Neutrophil (primary cell): ENCODE data around the gene PBRM1.

Experiments used
- H3K27ac ChIP-seq: fragments of 200-600 bp; sonication (generic); 2 replicates; pipeline ENCODE4 v1.5.1; 2016; ENCODE audit warnings: mild to moderate bottlenecking, moderate library complexity
- H3K27me3 ChIP-seq: fragments of 200-600 bp; sonication (generic); 2 replicates; pipeline ENCODE4 v1.6.0; 2016; ENCODE audit warnings: mild to moderate bottlenecking
- H3K36me3 ChIP-seq: fragments of 200-600 bp; sonication (generic); 2 replicates; pipeline ENCODE4 v1.5.1; 2017
- H3K4me1 ChIP-seq, 2 experiments: fragments of 200-600 bp in 1 of 2; sonication (generic) in 1 of 2; 1 replicate in 1 of 2; 2 replicates in 1 of 2; pipeline versions ENCODE4 v1.5.1 to v1.6.1; 2013 to 2016; ENCODE audit warnings: low read depth in 1 of 2, low read length in 1 of 2, mild to moderate bottlenecking in 1 of 2, moderate library complexity in 1 of 2; ENCODE audit not compliant: control insufficient read depth in 1 of 2, insufficient read depth in 1 of 2
- H3K4me3 ChIP-seq, 2 experiments: fragments of 200-600 bp in 1 of 2; sonication (generic) in 1 of 2; 1 replicate in 1 of 2; 2 replicates in 1 of 2; pipeline ENCODE4 v1.5.1; 2013 to 2016; ENCODE audit warnings: low read depth in 1 of 2, low read length in 1 of 2, mild to moderate bottlenecking in 1 of 2, moderate library complexity in 1 of 2
- H3K9me3 ChIP-seq: fragments of 200-600 bp; sonication (generic); 2 replicates; pipeline ENCODE4 v1.5.1; 2016
- TF ChIP-seq, protein P1 (sequence below): fragments of 200-600 bp; sonication (generic); IDR thresholded peaks from 2 replicates; pipeline ENCODE4 v1.5.1; 2016; ENCODE audit warnings: antibody characterized with exemption

PBRM1 gene

DNA sequence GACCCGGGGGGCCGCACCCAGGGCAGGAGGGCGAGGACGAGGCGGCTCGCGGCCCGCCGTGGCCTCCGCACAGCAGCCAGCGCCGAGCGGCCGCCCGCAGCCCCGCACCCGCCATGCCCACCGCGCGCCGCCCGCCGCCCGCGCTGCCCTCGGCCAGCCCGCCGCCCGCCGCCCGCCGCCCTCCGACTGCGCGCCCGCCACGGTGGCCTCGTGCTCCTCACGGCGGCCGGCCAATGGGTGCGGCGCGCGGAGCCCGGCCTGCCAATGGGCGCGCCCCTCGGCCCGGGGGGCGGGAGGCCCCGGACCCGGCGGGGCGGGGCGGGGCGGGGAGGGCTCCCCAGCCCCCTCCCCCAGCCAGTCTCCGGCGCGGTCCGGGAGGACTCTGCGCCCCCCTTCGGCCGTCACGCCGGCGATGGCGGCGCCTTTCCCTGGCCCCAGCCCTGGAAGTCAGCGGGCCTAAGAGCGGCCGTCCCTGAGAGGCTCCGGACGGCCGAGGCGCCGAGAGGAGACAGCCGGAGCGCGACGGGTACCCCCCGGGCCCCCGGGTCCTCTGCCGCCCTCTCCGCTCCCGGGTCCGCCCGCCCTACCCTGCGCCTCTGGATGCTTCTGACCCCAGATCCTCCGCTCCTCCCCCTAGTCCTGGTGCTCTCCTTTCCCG lies 152.0 kb downstream of the PBRM1 start, which contains the start of gene NT5DC2:
TSS of gene NT5DC2 (minus strand) at position 235 of the 658 bp plus-strand sequence. CDS start at position 115, 120 bp downstream.
- peaks cover 22 to 42% of the 10 kb centered on the region in 2 experiments for H3K4me1 ChIP-seq
- H3K27ac ChIP-seq: no peak within 1 kb of the TSS
- H3K4me3 ChIP-seq: peak within 1 kb of the TSS in 1 of 2 experiments; percentile 51
- TF ChIP-seq, protein P1, sequence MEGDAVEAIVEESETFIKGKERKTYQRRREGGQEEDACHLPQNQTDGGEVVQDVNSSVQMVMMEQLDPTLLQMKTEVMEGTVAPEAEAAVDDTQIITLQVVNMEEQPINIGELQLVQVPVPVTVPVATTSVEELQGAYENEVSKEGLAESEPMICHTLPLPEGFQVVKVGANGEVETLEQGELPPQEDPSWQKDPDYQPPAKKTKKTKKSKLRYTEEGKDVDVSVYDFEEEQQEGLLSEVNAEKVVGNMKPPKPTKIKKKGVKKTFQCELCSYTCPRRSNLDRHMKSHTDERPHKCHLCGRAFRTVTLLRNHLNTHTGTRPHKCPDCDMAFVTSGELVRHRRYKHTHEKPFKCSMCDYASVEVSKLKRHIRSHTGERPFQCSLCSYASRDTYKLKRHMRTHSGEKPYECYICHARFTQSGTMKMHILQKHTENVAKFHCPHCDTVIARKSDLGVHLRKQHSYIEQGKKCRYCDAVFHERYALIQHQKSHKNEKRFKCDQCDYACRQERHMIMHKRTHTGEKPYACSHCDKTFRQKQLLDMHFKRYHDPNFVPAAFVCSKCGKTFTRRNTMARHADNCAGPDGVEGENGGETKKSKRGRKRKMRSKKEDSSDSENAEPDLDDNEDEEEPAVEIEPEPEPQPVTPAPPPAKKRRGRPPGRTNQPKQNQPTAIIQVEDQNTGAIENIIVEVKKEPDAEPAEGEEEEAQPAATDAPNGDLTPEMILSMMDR: no peak
- H3K27me3 ChIP-seq: peaks cover 63% of the 10 kb centered on the region
- H3K36me3 ChIP-seq: no peaks in the 10 kb centered on the region
- no peaks in the 10 kb centered on the region for H3K9me3 ChIP-seq

DNA sequence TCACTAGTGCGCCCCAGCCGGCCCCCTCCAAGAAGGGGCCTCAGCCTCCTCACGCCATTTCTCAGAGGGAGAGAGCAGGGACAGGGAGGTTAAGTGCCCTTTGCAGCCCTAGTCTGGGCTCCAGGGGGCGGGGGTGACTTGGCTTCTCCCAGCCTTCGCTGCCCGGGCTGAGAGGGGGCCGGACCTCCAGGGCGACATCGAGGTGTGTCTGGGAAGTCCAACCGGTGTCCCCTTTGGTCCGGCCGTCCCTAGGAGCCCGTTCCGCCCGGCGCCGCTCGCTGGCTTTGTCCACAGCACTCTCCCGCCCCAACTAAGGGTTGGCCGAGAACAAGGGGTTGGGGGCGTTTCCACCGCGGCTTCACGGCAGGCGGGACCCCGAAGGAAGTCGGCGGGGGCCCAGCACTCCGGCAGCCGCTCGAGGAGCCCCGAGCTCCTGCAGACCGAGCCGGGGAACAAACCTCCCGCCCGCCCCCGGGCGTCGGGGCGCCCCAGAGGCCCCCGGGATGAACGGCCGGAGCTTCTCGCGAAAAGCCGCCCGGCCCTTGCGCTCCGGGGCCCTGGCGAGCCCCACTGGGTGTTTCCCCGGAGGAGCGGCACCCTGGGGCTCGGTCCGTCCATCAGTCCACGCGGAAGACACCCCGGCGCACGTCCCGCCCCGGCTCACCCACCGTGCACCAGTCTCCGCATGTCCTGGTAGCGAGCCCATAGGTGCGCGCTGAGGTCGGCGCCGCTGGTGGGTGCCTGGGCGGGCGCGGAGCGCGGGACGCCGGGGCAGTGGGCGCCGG lies 152.7 kb downstream of the PBRM1 start:
- Histone ChIP-seq H3K4me1 (peaks cover 19 to 34% of the 10 kb centered on the region in 2 experiments), H3K27me3 (peaks cover 63% of the 10 kb centered on the region), H3K9me3 (no peaks in the 10 kb centered on the region), H3K27ac (no peak overlapping the region), H3K36me3 (no peaks in the 10 kb centered on the region), H3K4me3 (peak overlapping the region in 1 of 2 experiments; percentile 51)
- TF ChIP-seq, protein P1: no peak

DNA sequence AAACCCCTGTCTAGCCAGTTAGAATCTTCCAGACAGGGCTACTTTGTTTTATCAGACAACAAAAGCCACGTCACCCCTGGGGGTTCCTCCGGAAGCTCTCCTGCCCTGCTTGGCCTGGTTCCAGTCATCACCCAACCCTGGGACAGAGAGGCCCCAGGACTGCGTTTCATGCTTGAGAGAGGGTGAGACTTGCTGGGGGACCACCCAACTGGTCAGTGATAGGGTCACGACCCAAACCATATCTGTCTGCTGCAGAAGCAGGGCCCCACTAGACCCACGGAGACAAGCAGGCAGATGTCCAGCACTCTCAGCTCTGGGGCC lies 153.2 kb downstream of the PBRM1 start:
- Histone ChIP-seq H3K27me3 (peaks cover 63% of the 10 kb centered on the region), H3K9me3 (no peaks in the 10 kb centered on the region), H3K27ac (no peak overlapping the region), H3K36me3 (no peaks in the 10 kb centered on the region), H3K4me3 (no peak overlapping the region), H3K4me1 (peaks cover 13 to 29% of the 10 kb centered on the region in 2 experiments)
- TF ChIP-seq, protein P1: no peak

DNA sequence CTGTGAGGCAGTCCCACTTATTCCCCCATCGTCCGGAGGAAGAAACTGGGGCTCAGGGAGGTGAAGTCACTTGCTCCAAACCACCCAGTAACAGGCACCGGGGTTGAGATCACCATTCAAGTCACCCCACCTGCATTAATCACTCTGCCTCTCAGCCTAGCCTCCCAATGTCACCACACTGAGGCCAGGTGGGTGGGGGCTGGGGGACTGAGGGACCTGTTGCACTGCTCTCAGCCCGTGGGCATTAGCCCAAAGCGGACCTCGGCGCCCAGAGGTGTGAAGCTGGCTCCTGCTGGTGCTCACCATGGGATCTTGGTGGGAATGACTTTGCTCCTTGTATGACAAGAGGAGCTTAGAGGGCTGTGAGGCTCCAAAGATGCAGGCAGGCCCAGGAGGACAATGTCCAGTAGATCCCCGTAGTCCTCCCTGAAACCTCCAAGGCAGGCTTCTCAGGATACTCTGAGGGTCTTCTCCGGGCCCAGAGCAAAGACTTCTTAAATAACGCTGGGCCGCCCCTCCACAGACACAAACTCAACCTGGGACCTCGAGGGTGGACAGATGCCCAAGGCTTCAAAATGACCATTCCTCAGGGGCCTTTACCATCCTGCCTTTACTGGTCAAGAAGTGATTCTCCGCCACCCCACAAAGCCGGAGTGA lies 153.7 kb downstream of the PBRM1 start:
- TF ChIP-seq, protein P1: no peak
- Histone ChIP-seq H3K36me3 (no peaks in the 10 kb centered on the region), H3K4me1 (peaks cover 8 to 24% of the 10 kb centered on the region in 2 experiments), H3K27me3 (peaks cover 63% of the 10 kb centered on the region), H3K9me3 (no peaks in the 10 kb centered on the region), H3K4me3 (no peak overlapping the region), H3K27ac (no peak overlapping the region)

DNA sequence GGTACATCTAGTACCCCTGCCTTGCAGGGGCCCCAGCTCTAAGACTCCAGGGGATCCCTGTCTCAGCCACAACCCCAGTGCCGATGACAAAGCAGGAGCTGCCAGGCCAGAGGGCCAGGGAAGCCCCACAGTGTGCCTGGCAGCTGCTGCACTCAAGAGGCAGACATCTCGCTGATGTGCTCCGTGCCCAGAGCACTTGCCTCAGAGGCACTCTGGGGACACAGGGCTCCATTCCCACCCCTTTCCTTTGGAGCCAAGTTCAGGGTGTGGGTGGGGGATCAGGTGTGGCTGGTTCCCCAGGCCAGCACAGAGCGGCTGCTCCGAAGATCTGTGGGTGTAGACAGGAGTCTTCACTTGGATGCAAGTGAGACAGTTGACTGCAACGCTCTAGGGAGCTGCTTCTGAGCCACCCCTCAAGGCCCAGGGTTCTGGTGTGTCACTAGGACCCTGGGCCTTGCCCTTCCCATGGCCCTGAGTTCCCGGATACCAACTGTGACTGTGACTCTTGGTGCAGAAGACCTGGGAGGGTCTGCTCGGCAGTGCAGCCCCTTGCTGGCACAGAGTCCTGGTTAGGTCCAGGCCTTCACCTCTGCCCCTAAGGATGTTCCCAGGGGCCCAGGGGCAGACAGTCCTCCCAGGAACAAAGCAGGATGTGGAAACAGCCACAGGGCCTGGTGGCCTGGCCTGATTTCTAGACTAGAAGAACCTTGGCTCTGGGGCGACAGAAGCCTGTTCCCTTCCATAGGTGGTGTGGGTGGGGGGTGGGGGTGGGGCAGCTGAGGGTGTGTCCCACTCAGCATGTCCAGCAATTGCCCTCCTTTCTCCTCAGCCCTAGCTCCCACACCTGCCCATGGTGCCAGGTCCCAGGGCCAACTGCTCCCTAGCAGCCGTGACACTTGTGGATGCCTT lies 154.5 kb downstream of the PBRM1 start:
- no peak overlapping the region for H3K27ac ChIP-seq
- H3K4me1 ChIP-seq: peaks cover 3 to 16% of the 10 kb centered on the region in 2 experiments
- H3K9me3 ChIP-seq: no peaks in the 10 kb centered on the region

More for the DNA sequence above, 154.5 kb downstream of the PBRM1 start:
- Histone ChIP-seq H3K27me3 (peaks cover 59% of the 10 kb centered on the region), H3K4me3 (no peak overlapping the region), H3K36me3 (no peaks in the 10 kb centered on the region)
- TF ChIP-seq, protein P1: no peak
